Measurements from ENCODE around the gene FAM187B. TPM values are rescaled to one million over a fixed set of nuclear protein-coding genes. Genes with fewer than 3 reads are reported as not detected.

The FAM187B gene
- total RNA-seq, 4 donors from 2014 or later, result 0.67 TPM; not detected in 3

- H3K9me3 ChIP-seq, result no peaks in the 10 kb centered on the region
- H3K36me3 ChIP-seq, result no peaks in the 10 kb centered on the region
- H3K4me3 ChIP-seq (replicated peaks in 1 of 3), result no peak overlapping the region
- no peak for TF ChIP-seq CTCF (IDR thresholded peaks at IDR 0.05)
- no peak for TF ChIP-seq POLR2A (IDR thresholded peaks at IDR 0.05)
- H3K27me3 ChIP-seq, result no peaks in the 10 kb centered on the region
- H3K4me1 ChIP-seq, result no peaks in the 10 kb centered on the region
- H3K27ac ChIP-seq, result no peak overlapping the region
- intact Hi-C loops (cut with DNase I), result no loop called here
- 56 to 57% methylated on average over 2 of the region's 2 CpGs for WGBS, 2 donors
- no peak for DNase-seq
Observed at GRCh38 chr19:35195830-35196229, 32.7 kb downstream of the FAM187B start.

GRCh38 chr19:35194012-35194984 is 34.2 kb downstream of the FAM187B start:
- no peak for TF ChIP-seq CTCF (IDR thresholded peaks at IDR 0.05)
- TF ChIP-seq POLR2A (IDR thresholded peaks at IDR 0.05), result no peak
- H3K27me3 ChIP-seq, result no peaks in the 10 kb centered on the region
- H3K4me3 ChIP-seq (replicated peaks in 1 of 3), result no peak overlapping the region
- no peak overlapping the region for H3K27ac ChIP-seq
- H3K36me3 ChIP-seq, result no peaks in the 10 kb centered on the region
- no peak for DNase-seq
- H3K4me1 ChIP-seq, result no peaks in the 10 kb centered on the region
- intact Hi-C loops (cut with DNase I), result no loop called here
- no peaks in the 10 kb centered on the region for H3K9me3 ChIP-seq
- WGBS, 2 donors, result 77 to 81% methylated on average over 9 of the region's 9 CpGs

- 86 to 88% methylated on average over 2 of the region's 2 CpGs for WGBS, 2 donors
- intact Hi-C loops (cut with DNase I), result no loop called here
- H3K36me3 ChIP-seq, result no peaks in the 10 kb centered on the region
- DNase-seq, result no peak
- H3K4me3 ChIP-seq (replicated peaks in 1 of 3), result no peak overlapping the region
- no peaks in the 10 kb centered on the region for H3K9me3 ChIP-seq
- no peak overlapping the region for H3K27ac ChIP-seq
- H3K27me3 ChIP-seq, result no peaks in the 10 kb centered on the region
- TF ChIP-seq POLR2A (IDR thresholded peaks at IDR 0.05) (no peak), CTCF (IDR thresholded peaks at IDR 0.05) (no peak)
- H3K4me1 ChIP-seq, result no peaks in the 10 kb centered on the region
Observed at GRCh38 chr19:35184884-35185283, 43.7 kb downstream of the FAM187B start.

GRCh38 chr19:35184267-35184666 is 44.3 kb downstream of the FAM187B start:
- no peaks in the 10 kb centered on the region for H3K27me3 ChIP-seq
- H3K9me3 ChIP-seq, result no peaks in the 10 kb centered on the region
- no peak overlapping the region for H3K27ac ChIP-seq
- no peak for DNase-seq
- intact Hi-C loops (cut with DNase I), result no loop called here
- 85 to 93% methylated on average over 1 of the region's 1 CpG for WGBS, 2 donors
- no peaks in the 10 kb centered on the region for H3K36me3 ChIP-seq
- TF ChIP-seq CTCF (IDR thresholded peaks at IDR 0.05) (no peak), POLR2A (IDR thresholded peaks at IDR 0.05) (no peak)
- H3K4me1 ChIP-seq, result no peaks in the 10 kb centered on the region
- no peak overlapping the region for H3K4me3 ChIP-seq (replicated peaks in 1 of 3)

- Histone ChIP-seq H3K36me3 (no peaks in the 10 kb centered on the region), H3K4me3 (replicated peaks in 1 of 3) (no peak overlapping the region), H3K9me3 (no peaks in the 10 kb centered on the region), H3K27me3 (no peaks in the 10 kb centered on the region), H3K27ac (no peak overlapping the region), H3K4me1 (no peaks in the 10 kb centered on the region)
- 84 to 87% methylated on average over 1 of the region's 1 CpG for WGBS, 2 donors
- DNase-seq, result no peak
- intact Hi-C loops (cut with DNase I), result no loop called here
- no peak for TF ChIP-seq POLR2A (IDR thresholded peaks at IDR 0.05)
- TF ChIP-seq CTCF (IDR thresholded peaks at IDR 0.05), result no peak
Observed at GRCh38 chr19:35181387-35181786, 47.2 kb downstream of the FAM187B start.
